Panc1 (cell line): ENCODE measurements around the gene HPS6.

Source experiments
- POLR2AphosphoS5 ChIP-seq: IDR thresholded peaks from 2 replicates; pipeline ENCODE4 v1.6.1; 2012; ENCODE audit warnings: mild to moderate bottlenecking, low read depth, low read length, moderate library complexity
- SIN3A ChIP-seq: IDR thresholded peaks from 2 replicates; pipeline ENCODE4 v1.6.1; 2012; ENCODE audit warnings: low read depth, mild to moderate bottlenecking, low read length, moderate library complexity, borderline replicate concordance; ENCODE audit not compliant: insufficient read depth
- TCF7L2 ChIP-seq: IDR thresholded peaks from 2 replicates; pipeline ENCODE4 v1.6.1; 2011; ENCODE audit warnings: mild to moderate bottlenecking, low read depth, low read length, inconsistent platforms
- TF ChIP-seq, protein P1 (sequence below): fragments of 450-650 bp; IDR thresholded peaks from 2 replicates; pipeline ENCODE4 v1.5.1; 2017; ENCODE audit warnings: mild to moderate bottlenecking
- TF ChIP-seq, protein P2 (sequence below), 2 experiments: IDR thresholded peaks; 2 replicates each; pipeline ENCODE4 v1.6.1; 2011 to 2012; ENCODE audit warnings: low read depth in 2 of 2, control low read depth in 1 of 2, low read length in 1 of 2, mild to moderate bottlenecking in 1 of 2, moderate library complexity in 1 of 2; ENCODE audit not compliant: insufficient read depth in 1 of 2

GRCh38 chr10:102045292-102045691, 19.9 kb upstream of the HPS6 start:
- TF ChIP-seq, protein P1, sequence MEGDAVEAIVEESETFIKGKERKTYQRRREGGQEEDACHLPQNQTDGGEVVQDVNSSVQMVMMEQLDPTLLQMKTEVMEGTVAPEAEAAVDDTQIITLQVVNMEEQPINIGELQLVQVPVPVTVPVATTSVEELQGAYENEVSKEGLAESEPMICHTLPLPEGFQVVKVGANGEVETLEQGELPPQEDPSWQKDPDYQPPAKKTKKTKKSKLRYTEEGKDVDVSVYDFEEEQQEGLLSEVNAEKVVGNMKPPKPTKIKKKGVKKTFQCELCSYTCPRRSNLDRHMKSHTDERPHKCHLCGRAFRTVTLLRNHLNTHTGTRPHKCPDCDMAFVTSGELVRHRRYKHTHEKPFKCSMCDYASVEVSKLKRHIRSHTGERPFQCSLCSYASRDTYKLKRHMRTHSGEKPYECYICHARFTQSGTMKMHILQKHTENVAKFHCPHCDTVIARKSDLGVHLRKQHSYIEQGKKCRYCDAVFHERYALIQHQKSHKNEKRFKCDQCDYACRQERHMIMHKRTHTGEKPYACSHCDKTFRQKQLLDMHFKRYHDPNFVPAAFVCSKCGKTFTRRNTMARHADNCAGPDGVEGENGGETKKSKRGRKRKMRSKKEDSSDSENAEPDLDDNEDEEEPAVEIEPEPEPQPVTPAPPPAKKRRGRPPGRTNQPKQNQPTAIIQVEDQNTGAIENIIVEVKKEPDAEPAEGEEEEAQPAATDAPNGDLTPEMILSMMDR, result no peak
- TF ChIP-seq POLR2AphosphoS5 (no peak), SIN3A (no peak), TCF7L2 (no peak)
- TF ChIP-seq, protein P2, sequence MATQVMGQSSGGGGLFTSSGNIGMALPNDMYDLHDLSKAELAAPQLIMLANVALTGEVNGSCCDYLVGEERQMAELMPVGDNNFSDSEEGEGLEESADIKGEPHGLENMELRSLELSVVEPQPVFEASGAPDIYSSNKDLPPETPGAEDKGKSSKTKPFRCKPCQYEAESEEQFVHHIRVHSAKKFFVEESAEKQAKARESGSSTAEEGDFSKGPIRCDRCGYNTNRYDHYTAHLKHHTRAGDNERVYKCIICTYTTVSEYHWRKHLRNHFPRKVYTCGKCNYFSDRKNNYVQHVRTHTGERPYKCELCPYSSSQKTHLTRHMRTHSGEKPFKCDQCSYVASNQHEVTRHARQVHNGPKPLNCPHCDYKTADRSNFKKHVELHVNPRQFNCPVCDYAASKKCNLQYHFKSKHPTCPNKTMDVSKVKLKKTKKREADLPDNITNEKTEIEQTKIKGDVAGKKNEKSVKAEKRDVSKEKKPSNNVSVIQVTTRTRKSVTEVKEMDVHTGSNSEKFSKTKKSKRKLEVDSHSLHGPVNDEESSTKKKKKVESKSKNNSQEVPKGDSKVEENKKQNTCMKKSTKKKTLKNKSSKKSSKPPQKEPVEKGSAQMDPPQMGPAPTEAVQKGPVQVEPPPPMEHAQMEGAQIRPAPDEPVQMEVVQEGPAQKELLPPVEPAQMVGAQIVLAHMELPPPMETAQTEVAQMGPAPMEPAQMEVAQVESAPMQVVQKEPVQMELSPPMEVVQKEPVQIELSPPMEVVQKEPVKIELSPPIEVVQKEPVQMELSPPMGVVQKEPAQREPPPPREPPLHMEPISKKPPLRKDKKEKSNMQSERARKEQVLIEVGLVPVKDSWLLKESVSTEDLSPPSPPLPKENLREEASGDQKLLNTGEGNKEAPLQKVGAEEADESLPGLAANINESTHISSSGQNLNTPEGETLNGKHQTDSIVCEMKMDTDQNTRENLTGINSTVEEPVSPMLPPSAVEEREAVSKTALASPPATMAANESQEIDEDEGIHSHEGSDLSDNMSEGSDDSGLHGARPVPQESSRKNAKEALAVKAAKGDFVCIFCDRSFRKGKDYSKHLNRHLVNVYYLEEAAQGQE (IDR thresholded peaks at IDR 0.05; ENCODE audit: insufficient read depth in 1 of 2, low read depth in 2 of 2, low read length in 1 of 2), result no peak
